GM18868 (cell line): ENCODE data around the gene CACNB4.
"Not testable (repeated sequence)": the region's sequence is repeated elsewhere in the genome, so short reads cannot be mapped to it uniquely, and the experiment has no call there.

Experiments used
- ATAC-seq: cut with Tn5 transposase; IDR thresholded peaks from one replicate; pipeline ENCODE4 v1.9.1; 2021; ENCODE audit warnings: mild to moderate bottlenecking, moderate library complexity; ENCODE audit not compliant: unreplicated experiment

The CACNB4 gene

DNA sequence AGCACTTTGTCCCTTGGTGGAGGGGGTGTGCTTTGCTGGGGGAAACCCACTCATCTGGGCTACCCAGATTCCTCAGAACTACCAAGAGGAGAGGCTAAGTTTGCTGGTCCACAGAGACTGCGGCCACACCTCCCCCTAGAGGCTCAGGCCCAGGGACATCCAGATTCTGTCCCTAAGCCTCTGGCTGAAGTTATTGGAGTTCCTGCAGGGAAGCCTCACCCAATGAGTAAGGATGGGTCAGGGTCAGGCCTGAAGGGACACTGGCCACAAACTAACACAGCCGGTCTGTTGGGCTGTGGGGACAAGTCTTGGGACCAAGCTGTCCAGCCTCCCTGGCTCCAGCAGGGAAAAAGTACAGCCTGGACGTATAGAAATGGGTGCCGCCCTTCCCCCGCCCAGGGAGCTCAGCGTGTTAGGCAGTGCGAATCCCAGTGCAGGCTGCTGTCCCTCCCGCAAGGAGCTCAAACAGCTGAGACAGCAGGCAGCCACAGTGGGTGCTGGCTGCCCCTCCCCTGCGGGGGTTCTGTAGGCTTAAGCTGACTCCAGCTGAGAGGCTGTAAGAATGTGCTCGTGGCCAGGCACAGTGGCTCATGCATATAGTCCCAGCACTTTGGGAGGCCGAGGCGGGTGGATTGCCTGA lies 183.7 kb downstream of the CACNB4 start:
- no peak for ATAC-seq

DNA sequence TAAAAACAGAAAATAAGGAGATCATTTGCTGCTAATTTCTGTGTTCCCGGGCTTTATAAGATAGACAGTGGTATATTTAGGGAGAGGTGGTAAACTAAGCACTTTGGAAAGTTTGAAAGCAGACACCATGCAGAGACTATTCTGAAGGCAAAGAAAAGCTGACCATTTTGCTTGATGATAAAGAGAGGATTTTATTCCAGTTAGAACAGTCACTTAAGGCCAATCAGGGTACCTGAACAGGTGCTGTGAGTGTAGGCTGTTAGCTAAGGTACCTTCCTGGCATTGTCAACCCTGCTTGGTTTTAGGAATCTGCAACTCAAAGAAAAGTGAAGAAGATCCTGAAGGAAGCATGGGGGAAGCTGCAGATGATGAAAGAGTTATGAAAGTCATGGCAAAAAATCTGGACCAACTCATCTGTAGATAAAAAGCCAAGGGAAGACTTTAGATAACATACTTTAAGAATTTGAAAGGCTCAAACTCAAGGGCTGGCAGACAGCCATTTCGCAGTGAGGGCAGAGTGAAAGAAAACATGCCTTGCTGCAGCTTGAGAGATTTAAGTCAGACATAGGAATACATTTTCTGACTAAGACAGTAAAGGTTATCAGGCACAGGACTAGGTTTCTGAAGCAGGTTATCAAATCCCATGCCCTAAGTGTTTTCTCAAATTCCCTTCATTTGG lies 190.5 kb downstream of the CACNB4 start:
- no peak for ATAC-seq

DNA sequence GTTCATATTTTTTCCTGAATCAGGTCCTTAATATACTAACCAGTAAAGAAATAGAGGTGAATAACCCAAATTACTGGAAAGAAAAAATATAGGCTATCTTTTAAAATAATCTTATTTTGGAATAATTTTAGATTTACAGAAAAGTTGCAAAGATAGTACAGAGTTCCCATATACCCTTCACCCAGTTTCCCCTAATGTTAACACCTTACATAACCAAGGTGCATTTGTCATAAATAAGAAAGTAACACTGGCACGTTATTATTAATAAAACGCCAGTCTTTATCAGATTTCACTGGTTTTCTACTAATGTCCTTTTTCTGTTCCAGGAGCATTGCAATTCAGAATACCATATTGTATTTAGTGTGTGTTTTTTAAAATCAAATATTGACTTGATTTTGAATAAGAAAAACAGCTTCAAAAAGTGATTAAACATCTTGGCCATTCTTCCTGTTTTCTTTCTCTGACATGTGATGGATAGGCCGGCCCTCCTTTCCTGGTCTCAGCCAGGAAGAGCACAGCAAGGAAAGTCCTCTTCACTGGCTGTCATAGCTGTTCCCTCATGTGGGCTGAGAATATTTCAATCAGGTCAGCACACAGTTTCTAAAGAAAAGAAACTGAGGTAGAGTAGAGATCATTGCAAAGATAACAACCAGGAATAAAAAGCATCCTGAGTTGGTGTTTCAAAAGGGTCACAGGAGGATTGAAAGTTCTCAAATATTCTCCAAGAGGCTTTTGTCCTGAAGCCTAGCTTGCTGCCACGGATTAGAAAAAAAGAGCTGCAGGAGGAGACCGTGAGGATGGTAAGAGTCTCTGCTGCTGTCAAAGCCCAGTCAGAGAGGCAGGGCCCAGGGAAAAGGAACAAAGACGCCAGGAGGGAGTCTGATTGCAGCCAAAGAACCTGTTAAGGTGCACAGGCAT lies 191.3 kb downstream of the CACNB4 start:
- no peak for ATAC-seq

DNA sequence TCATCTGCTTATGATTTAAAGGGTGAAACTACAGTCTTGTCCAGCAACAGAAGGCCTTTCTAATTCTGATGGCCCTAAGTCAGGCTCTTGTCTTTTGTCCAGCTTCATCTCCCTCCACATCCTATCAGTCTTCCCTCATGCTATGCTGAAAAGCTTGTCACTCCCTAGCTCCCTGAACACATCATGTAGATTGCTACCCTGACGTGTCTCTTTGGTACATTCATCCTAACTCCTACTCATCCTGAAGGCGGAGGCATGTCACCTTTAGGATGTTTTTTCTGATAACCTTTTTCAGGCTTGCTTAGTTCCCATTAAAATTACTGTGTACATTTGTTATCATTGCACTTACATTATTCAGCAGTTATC lies 192.2 kb downstream of the CACNB4 start:
- ATAC-seq = no peak

DNA sequence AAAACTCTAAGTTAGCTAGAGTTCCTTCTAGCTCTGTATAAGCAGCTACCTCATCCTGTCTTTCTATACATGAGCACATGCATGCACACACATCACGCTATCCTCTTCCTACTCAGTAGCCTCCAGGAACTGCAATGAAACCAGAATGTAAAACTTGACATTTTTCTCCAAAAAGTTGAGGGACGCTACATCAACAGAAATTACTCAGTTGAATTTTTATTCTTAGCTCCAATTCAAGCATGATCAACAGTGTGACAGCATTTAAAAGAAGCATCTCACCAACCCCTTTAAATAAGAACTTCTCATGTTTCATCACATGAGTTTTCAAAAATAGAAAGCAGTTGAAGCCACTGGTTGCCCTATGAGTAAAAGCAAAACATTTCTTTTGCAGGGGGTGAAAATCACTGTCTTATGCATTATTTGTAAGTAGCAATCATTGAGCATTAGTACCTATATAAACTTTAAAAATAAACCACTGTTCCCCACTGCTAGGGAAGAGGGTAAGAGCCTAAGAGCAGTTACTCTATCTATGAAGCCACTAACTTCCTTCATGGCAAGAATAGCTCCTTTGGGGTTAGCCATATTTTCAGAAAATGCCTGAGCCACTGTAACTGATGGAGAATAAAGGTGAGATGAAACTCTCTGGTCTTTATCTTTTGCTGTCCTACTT lies 192.7 kb downstream of the CACNB4 start:
- ATAC-seq = peak; percentile 80

DNA sequence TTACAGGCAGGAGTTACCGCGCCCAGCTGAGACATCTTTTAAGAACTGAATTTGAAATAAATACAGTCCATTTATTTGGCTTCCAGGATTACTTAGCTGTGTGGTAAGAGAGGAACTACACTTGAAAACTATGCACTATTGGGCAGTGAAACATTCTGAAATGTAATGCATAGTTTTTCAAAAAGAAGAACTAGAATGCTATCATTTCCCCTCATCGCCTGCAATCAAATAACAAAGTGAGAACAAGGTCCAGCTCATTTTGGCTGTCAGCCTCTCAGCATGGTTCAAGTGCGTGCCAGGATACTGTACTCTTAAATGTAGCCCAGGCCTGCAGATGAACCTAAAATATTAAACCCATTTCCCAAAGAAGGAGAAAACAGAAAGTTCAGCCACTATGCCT lies 194.0 kb downstream of the CACNB4 start:
- no peak for ATAC-seq

DNA sequence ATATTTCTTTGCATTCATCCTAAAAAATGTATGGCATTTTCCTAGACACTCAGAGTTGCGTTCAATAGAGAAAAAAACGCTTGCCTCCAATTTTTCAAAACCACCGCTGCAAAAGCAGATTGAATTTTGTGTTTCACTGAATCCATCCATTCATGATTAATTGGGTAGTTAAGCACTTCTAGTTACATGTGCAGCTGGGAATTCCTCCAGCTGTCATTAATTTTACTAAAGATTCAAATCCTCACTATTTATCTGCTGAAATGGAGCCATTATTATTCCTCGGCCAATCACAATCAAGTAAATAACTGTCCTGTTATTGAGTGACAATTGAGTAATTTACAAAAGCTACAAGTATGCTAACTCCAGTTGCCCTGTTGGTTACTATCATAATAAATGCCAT lies 194.8 kb downstream of the CACNB4 start:
- no peak for ATAC-seq

DNA sequence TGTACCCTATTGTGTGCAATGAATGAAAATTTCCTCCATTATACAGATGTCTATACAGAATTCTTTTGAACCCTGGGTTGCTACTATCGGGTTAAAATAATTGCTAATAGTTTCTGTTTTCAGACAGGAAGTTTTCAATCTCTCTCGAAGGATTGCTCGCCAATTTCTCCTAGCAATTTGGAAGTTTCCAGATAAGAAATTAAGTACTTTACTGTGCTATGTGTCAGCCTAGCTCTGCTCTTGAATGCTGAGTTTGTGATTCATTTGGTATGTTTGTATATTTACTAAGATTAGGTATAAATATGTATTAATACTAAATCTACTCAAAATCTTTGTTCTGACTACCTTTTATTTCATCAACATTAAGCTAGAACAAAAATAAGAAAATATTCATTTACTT lies 196.0 kb downstream of the CACNB4 start:
- ATAC-seq = no peak

DNA sequence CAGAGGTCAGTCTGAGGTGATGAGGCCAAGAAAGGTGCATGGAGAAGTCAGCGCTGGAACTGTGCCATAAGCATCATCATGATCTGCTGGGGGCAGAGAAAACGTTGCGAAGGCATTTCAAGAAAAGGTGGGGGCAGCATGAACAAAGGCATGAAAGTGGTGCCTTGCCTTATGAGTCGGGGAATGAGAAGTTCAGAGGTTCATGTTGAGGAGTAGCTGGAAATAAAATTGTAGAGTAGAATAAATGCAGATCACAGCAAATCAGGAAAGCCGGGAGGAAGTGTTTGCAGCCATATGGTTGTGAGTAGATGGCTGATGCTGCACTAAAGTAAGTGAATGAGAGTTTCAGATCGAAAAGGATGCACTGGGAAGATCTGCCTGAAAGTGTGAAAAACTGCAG lies 198.5 kb downstream of the CACNB4 start:
- no peak for ATAC-seq

DNA sequence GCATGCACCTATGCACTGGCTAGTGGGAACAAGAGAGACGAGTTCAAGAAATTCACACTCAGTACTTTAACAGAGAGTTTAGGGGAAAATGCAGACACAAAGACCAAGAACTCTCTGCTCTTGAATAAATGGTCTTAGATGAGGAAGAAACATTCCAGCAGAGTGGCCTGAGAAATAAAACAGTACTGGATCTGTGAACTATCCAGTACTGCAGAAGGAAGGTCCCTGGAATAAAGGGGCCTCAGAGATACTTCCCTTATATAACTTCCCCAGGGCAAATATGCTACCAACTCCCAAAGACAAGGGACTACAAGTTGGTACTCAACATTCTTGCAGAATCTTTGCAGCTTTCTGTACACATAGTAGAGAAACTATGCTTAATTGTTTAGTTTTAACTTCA lies 199.7 kb downstream of the CACNB4 start:
- no peak for ATAC-seq

DNA sequence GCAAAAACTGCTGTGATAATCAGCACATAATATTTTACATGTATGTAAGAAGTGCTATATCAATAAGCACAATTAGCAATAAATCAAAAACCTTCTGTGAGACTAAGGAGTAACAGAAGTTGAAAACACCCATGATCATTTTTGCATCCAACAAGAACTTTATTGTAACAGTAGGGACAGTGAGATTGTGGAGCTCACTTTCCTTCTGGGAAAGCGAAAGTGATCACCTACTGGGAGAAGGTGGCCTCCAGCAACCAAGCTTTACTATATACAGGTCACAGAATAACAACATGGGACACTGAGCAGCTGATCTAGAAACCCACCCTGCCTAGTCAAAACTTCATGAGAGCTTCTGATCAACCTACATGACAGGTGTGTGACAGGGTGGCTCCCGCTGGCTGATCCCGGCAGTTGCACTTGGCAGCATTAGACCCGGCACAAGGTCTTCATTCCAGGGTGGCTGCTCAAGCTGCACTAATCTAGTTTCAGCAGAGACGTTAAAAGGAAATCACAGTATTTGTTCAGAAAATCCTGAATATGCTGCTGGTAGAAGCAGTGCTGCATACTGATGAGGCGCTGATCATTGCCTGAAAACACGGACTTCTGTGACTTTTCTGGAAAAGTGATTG lies 207.2 kb downstream of the CACNB4 start:
- no peak for ATAC-seq

DNA sequence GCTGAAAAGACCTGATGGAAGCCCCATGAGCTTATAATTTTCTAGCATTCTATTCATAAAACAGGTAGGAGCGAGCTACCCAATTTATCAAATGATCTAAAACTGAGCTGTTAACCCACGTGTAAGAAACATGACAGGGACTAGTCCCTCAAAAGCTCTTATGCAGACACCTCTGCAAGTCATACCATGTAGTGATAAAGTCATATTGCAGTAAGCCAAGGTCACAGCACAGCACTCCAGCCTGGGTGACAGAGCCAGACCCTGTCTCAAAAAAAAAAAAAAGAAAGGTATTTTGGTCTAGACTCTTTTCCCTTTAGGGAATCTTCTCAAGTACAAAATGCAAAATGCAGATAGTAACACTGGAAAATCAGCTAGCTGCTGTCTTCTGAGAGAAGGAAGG lies 211.7 kb downstream of the CACNB4 start:
- no peak for ATAC-seq

DNA sequence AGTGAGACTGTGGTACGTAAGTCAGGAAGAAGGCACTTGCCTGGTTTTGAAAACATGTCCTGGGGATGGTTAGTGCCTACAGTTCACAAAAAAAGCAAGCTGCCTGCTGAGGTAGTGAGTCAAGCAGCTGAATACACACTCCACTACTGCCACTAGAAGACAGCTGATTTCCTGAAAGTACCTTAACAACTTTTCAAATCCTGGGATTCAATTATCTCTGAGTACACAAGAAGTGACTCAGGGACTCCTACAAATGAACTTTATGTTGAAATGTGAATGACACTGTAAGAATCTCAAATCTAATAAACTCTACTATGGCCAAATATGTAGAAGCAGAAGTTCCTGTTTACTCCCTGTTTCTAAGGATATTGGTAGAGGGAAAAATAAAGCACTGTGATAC lies 212.6 kb downstream of the CACNB4 start:
- ATAC-seq = no peak

DNA sequence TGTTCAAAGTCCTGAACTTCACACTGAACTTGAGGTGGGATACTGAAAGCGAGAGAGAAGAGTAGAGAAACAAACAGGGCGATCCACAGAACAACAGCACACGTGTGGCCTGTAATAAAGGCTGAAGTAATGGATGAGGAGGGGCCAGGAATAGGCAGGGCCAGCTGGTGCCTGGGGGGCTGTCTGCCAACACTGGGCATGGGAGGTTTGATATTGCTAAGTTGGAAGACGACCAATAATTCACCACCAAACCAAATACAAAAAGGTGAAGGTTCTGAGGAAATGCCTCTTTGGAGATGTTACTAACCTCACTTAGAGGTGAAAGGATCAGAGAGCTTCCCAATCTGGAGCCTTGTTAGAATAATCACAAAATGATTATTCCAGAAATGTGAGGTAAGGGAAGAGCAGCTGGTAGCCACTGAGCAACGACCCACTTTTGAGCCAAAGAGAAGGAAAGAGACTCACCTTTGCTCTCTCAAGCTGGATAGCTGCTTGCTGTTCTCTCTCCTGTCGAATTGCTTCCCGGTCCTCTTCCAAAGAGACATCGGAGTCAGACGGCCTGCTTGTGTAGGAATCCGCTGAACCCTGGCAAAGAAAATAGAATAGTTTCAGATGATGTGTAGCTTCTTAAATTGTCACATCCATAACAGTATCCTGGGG lies 215.9 kb downstream of the CACNB4 start:
- ATAC-seq = no peak

DNA sequence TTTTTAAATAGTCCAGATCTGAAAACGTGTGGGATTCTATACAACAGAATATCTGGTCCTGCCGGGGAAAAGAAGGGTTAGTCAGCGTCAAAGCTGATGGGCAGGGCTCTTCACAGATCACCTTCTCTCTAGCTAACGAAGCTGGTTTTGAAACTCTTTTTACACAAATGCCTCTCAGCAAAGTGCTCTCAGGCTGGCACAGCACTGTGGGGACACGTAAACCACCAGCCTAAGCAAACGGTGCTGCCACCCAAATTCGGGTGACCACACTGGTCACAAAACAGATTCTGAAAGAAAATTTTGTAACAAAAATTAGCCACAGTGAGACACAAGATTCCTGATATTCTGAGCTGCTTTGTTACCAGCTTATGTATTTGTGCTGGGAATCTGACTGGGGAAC lies 217.5 kb downstream of the CACNB4 start:
- ATAC-seq = no peak

DNA sequence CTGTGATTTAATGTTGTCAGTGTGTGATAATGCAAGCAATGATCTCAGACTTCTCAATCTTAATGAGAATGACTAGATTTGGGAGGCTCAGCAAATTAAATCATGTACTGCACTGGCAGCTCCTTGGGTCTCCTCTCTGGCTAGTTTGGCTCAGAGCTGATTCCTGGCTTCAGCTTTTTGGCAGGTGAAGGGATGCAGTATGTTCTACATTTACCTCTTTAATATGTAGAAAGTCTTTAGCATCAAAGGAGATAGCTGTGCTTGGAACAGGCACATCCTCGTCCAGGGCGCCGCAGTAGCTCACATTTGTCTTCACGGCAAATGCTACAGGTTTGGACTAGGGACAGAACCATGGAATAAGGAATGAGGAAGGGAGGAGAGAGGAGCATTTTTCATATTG lies 218.3 kb downstream of the CACNB4 start:
- no peak for ATAC-seq

DNA sequence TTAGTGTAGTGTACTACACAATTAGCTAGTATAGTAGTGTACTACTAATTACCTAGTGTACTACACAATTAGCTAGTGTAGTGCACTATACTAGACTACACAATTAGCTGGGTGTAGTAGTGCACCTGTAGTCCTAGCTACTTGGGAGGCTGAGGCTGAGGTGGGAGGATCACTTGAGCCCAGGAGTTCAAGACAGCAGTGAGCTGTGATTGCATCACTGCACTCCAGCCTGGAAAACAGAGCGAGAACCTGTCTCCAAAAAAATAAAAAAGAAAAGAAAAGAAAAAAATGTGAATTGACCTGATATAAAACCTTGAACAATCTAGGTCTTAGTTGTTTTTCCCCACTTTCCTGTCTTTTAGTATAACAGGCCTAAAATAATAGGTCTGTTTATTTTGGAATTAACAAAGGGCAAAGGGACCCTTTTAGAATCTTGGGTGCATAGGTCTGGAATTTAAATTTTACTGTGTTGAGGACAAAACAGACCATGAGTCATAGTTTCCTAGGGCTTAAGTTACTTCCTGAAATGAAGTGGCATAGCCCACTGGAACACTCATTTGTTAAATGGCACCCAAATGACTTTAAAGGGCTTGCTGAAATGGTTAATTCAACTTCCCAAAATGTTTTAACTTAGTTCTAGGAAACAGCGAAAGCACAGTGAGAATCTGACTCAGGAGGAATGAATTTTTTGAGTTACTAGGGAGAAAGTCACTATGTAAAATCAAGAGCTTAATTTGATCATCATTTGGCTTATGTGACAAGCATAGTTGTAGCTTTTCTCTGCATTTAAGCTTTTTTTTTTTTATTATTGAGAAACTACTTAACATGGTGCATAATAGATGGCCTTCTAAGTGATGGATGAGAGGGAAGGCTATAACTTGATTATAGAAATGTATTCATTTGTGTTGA lies 219.9 kb downstream of the CACNB4 start:
- ATAC-seq = peak; percentile 77

DNA sequence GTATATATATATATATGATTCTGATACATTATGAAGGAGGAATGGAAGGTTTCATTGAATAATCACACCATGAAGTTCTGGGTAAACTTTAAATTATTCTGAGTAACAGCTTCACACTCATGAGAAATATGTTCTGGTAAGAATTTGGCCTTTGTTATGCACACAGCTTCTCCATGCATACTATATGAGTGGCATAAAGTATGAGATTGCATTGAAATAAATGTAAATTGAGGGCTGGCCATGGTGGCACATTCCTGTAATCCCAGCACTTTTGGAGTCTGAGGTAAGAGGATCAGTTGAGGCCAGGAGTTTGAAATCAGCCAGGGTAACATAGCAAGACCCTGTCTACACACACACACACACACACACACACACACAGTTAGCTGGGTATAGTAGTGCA lies 220.6 kb downstream of the CACNB4 start:
- ATAC-seq = no peak

DNA sequence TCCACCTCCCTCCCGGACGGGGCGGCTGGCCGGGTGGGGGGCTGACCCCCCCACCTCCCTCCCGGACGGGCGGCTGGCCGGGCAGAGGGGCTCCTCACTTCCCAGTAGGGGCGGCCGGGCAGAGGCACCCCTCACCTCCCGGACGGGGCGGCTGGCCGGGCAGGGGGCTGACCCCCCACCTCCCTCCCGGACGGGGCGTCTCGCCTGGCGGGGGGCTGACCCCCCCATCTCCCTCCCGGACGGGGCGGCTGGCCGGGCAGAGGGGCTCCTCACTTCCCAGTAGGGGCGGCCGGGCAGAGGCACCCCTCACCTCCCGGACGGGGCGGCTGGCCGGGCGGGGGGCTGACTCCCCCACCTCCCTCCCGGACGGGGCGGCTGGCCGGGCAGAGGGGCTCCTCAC lies 223.2 kb downstream of the CACNB4 start:
- not testable (repeated sequence) for ATAC-seq
